Activated naive CD4-positive, alpha-beta T cell treated with anti-CD3 and anti-CD28 coated beads, Interleukin-2, amount 10 ng/mL, durations not matched to agents 7 days and 5 days (primary cell): ENCODE measurements around the gene CDHR2.

Source experiments
- CTCF ChIA-PET: fragments of 350-600 bp; sonication (Branson Sonifier 250); formaldehyde crosslinking; loops from one replicate; lab custom pipeline; 2021; ENCODE audit warnings: antibody characterized with exemption; lab: Charles Lee
- DNase-seq: peaks from one replicate; pipeline ENCODE4 v3.0.0-alpha.2; 2020
- H3K27ac Mint-ChIP-seq: one replicate; pipeline ENCODE4 v1.8.0; 2021; ENCODE audit warnings: mild to moderate bottlenecking, moderate library complexity, mixed read lengths
- H3K27me3 Mint-ChIP-seq: one replicate; pipeline ENCODE4 v1.8.0; 2021; ENCODE audit warnings: mild to moderate bottlenecking, mixed read lengths
- H3K36me3 Mint-ChIP-seq: one replicate; pipeline ENCODE4 v1.8.0; 2021; ENCODE audit warnings: mixed read lengths
- H3K4me1 Mint-ChIP-seq: one replicate; pipeline ENCODE4 v1.8.0; 2021; ENCODE audit warnings: mixed read lengths
- H3K4me3 Mint-ChIP-seq: one replicate; pipeline ENCODE4 v1.8.0; 2021; ENCODE audit warnings: mild to moderate bottlenecking, moderate library complexity, mixed read lengths
- H3K9me3 Mint-ChIP-seq: one replicate; pipeline ENCODE4 v1.8.0; 2021; ENCODE audit warnings: mixed read lengths

The CDHR2 gene

DNA sequence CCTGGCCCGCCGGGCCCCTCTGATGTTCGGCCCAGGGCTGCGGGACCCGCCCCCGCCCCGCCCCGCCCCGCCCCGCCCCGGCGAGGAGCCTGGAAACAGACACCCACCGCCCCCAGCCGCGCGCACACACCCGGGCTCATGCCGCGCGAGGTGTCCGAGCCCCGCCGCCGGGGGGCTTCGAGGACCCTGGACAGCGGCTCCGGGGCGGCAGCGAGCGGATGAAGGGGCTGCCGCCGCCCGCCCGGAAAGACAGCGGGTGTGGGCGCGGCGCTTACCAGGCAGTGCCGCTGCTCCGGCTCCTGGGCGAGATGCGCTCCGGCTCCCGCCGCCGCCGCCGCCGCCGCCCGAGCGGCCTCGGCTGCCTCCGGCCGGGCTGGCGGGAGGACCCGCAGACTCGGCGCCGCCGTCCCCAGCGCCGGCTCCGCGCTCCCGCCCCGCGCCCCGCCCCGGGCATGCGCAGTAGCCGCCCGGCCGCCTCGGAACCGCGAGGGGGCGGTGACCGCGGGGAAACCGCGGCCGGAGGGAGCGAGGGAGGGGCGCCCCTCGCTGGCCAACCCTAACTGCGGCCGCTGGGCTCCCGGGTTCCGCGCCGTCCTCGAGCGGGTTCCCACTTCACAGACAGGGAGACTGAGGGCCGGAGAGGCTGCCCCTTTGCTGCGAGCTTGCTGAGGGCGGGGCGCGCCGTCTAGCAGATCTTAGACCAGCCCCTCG is 60.7 kb downstream of the CDHR2 start, which contains the start of gene GPRIN1:
Gene GPRIN1 (minus strand): TSS at position 433 of the 711 bp plus-strand sequence. CDS start 10,322 bp downstream, outside the sequence.
- Mint-ChIP-seq H3K4me3 (peak within 1 kb of the TSS; percentile 89), H3K27me3 (peaks cover 77% of the 10 kb centered on the region), H3K9me3 (no peaks in the 10 kb centered on the region), H3K4me1 (peaks cover 16% of the 10 kb centered on the region), H3K27ac (peak within 1 kb of the TSS; percentile 77), H3K36me3 (peaks cover 3% of the 10 kb centered on the region)
- CTCF ChIA-PET: interaction anchor here (1.1 kb wide), 1 partner anchor 14 kb away, joined by 3 read pairs; no protein-coding TSS in a partner anchor
- peak; percentile 58 for DNase-seq

DNA sequence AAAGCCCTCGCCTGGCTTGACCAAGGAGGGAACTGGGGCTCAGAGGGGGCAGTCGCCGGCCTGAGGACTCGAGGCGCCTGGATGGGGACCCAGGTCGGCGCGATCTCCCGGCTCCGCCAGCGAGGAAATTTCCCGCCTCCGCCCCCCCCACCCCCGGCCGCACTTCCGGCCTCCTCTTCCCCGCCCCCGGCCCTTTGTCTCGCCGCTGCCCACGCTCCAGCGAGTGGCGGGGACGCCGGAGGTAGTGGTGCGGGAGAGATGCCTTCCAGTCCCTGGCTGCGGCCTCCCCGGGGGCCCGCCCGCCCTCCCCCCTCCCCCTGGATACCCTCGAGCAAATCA is 61.3 kb downstream of the CDHR2 start:
- H3K27me3 Mint-ChIP-seq: peaks cover 79% of the 10 kb centered on the region
- H3K36me3 Mint-ChIP-seq: peaks cover 3% of the 10 kb centered on the region
- H3K4me1 Mint-ChIP-seq: peaks cover 16% of the 10 kb centered on the region
- CTCF ChIA-PET: no interaction called here
- DNase-seq: no peak
- no peak overlapping the region for H3K27ac Mint-ChIP-seq
- peak overlapping the region; percentile 69 for H3K4me3 Mint-ChIP-seq
- no peaks in the 10 kb centered on the region for H3K9me3 Mint-ChIP-seq

DNA sequence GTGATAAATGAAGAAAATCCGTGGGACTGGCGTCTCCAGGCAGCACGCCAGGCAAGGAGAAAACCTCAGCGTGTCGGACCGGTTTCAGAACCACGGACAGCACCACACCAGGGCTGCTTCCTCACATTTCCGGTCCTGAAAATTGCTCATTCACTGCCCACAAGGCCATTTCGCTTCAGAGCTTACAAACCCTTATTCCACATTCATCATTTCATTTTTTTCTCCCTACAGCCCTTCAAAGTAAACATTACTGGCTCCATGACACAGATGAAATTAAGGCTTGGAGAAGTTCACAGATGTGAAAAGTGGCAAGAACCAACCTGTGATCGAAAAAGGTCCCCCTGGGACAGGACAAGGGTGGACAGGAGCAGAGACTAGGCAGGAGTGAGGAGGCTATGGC is 62.3 kb downstream of the CDHR2 start:
- Mint-ChIP-seq H3K27ac (no peak overlapping the region), H3K36me3 (peaks cover 3% of the 10 kb centered on the region), H3K4me1 (peaks cover 16% of the 10 kb centered on the region), H3K27me3 (peaks cover 84% of the 10 kb centered on the region), H3K4me3 (peak overlapping the region; percentile 2), H3K9me3 (no peaks in the 10 kb centered on the region)
- DNase-seq: peak; percentile 81
- CTCF ChIA-PET: interaction anchor here (1.1 to 1.3 kb wide), 2 partner anchors 35 to 58 kb away, joined by 3 to 4 read pairs; partner anchors contain the start of gene TSPAN17

DNA sequence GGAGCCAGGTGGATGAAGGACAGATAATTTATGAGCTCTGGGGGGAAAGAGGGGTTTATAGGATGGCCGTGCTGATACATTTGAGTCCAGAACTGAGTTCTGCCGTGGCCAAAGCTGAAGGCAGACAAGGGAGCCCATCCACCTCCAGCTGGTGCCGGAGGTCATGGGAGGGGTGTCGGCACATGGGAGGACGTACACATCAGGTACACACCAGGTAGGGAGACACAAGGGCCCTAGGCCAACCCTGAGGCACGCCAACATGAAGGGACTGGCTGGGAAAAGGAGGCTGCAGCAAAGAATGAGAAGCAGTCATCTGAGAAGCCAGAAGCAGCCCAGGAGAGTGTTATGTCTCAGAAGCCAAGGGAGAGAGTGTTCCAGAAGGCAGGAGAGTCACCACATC is 62.9 kb downstream of the CDHR2 start:
- DNase-seq: no peak
- Mint-ChIP-seq H3K4me3 (no peak overlapping the region), H3K4me1 (peaks cover 16% of the 10 kb centered on the region), H3K27ac (no peak overlapping the region), H3K9me3 (no peaks in the 10 kb centered on the region), H3K27me3 (peaks cover 84% of the 10 kb centered on the region), H3K36me3 (peaks cover 3% of the 10 kb centered on the region)
- CTCF ChIA-PET: interaction anchor here (1.1 to 1.3 kb wide), 2 partner anchors 35 to 58 kb away, joined by 3 to 4 read pairs; partner anchors contain the start of gene TSPAN17

DNA sequence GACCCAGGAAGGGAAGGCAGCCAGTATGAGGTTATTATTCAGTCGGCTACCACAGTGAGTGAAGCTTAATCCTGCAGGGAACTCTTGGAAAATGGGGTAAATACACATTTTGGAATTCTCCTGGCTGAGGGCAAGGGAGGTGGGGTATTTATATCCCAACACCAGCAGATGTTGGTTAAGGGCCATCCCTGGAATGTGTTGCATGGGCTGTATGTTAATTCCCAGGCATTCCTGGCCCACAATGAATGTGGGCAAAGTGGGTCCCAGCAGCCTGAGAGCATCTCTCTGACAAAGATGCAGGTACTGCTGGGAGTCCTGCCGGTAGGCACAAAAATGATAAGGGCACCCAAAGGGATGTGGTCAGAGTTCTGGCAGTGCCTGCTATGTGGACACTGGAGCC is 63.7 kb downstream of the CDHR2 start:
- Mint-ChIP-seq H3K27ac (no peak overlapping the region), H3K4me3 (no peak overlapping the region), H3K9me3 (no peaks in the 10 kb centered on the region), H3K4me1 (peaks cover 16% of the 10 kb centered on the region), H3K36me3 (peaks cover 3% of the 10 kb centered on the region), H3K27me3 (peaks cover 85% of the 10 kb centered on the region)
- CTCF ChIA-PET: interaction anchor here (1.3 kb wide), 1 partner anchor 34 kb away, joined by 4 read pairs; the partner anchor contains the start of gene TSPAN17
- no peak for DNase-seq

DNA sequence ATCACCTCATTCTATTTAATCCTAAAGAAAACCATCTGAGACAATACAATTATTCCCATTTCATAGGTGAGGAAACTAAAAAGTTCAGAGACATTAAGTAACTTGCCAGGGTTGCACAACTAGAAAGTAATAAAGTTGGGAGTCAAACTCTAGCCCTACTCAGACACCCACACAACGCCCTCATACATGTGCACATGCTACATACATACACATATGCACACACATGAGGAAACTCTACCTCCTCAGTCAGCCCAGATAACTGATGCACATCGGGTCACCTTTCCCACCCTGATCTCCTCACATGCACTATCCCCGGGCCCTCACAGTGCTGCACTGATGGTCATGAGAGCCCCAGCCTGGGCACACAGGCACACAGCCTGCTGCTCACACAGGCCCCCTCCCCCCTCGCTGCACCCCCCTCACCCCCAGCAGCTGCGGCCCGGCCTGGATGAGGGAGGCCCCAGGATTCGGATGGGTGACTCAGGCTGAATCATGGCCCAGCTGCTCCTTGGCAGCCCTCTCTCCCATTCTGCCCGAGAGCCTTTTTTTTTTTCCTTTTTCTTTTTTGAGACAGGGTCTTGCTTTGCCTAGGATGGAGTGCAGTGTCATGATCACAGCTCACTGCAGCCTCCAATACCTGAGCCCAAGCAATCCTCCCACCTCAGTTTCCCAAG is 65.8 kb downstream of the CDHR2 start:
- H3K4me3 Mint-ChIP-seq: no peak overlapping the region
- H3K4me1 Mint-ChIP-seq: peaks cover 20% of the 10 kb centered on the region
- H3K9me3 Mint-ChIP-seq: no peaks in the 10 kb centered on the region
- DNase-seq: no peak
- H3K36me3 Mint-ChIP-seq: no peaks in the 10 kb centered on the region
- H3K27ac Mint-ChIP-seq: no peak overlapping the region
- peaks cover 90% of the 10 kb centered on the region for H3K27me3 Mint-ChIP-seq
- CTCF ChIA-PET: no interaction called here

- Mint-ChIP-seq H3K27ac (no peak overlapping the region), H3K4me1 (peaks cover 21% of the 10 kb centered on the region), H3K4me3 (no peak overlapping the region), H3K27me3 (peaks cover 97% of the 10 kb centered on the region), H3K9me3 (no peaks in the 10 kb centered on the region), H3K36me3 (no peaks in the 10 kb centered on the region)
- DNase-seq: no peak
- CTCF ChIA-PET: no interaction called here
These were observed 67.4 kb downstream of the CDHR2 start for GRCh38 chr5:176616511-176616910.

DNA sequence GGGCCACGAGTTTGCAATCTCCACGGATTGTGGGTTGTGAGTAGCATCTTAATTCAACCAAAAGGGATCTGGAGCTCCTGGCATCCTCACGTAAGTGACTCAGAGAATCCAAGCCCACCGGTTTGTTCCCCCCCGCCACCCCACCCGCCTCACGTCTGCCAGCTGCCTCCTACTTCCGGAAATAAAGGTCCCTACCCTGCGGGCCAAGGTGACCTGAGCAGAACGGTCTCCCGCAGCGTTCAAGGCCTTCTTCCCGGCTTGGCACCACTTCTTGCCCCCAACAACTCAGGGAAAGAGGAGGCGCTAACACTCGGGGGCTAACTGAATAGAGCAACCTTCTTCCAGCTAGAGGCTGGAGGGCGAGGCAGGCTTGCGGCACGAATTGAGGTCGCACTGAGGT is 69.6 kb downstream of the CDHR2 start:
- H3K27me3 Mint-ChIP-seq: peaks cover 94% of the 10 kb centered on the region
- no peak overlapping the region for H3K27ac Mint-ChIP-seq
- H3K4me1 Mint-ChIP-seq: peaks cover 19% of the 10 kb centered on the region
- CTCF ChIA-PET: no interaction called here
- no peaks in the 10 kb centered on the region for H3K9me3 Mint-ChIP-seq
- DNase-seq: no peak
- H3K36me3 Mint-ChIP-seq: no peaks in the 10 kb centered on the region
- no peak overlapping the region for H3K4me3 Mint-ChIP-seq

DNA sequence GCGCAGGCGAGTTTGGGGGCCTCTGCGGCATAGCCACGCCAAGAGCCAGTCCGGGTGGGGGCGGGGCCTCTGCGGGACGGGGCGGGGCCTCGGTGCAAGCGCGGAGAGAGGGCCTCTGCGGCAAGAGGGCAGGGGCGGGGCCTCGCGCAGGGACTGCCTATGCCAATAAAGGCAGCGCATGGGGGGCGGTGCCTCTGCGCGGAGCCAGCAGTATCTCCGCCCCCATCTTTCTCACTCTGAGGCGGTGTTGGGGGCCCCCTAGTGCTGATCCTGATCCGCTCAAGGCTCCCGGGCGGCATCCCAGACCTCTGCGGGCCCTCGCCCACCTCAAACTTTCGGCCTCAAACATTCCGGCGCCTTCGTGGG is 70.0 kb downstream of the CDHR2 start:
- Mint-ChIP-seq H3K27me3 (peaks cover 94% of the 10 kb centered on the region), H3K27ac (no peak overlapping the region), H3K4me3 (no peak overlapping the region), H3K9me3 (no peaks in the 10 kb centered on the region), H3K4me1 (peaks cover 19% of the 10 kb centered on the region), H3K36me3 (no peaks in the 10 kb centered on the region)
- CTCF ChIA-PET: no interaction called here
- peak; percentile 85 for DNase-seq

DNA sequence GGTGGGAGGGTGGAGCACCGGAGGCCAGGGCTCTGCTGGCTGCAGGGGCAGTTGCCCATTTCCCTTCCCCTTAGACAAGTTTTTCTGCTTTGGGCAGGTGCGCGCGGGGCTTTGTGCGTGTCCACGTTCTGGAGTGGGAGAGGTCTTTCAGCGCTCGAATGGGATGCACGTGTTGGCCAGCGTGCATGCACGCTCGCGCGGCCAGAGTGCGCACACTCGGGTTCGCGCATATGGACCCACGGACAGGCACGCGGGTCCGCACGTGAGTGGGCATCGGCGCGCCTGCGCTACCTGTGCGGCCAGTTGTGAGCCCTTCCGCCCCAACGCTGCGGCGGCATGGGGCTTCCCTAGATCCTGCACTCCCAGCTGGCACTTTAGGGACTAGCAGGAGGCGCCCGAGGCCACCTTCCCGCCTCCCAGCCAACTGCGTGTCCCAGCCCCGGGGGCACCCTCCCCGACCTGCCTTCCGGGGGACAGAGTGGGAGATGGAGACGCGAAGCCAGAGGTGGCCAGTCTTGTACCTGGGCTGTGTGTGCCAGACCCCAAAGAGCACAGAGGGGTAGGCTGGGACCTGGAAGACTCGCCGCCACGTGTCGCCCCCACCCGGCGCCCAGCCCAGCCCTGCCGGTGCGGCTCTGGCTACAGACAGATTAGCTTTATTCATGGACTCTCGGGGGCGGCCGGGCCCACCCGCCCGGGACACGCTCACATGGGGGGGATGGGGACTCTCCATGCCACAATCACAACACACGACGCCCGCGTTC is 70.6 kb downstream of the CDHR2 start:
- Mint-ChIP-seq H3K4me1 (peaks cover 19% of the 10 kb centered on the region), H3K27ac (no peak overlapping the region), H3K27me3 (peaks cover 97% of the 10 kb centered on the region), H3K9me3 (no peaks in the 10 kb centered on the region), H3K36me3 (no peaks in the 10 kb centered on the region), H3K4me3 (no peak overlapping the region)
- DNase-seq: no peak
- CTCF ChIA-PET: no interaction called here

- Mint-ChIP-seq H3K4me1 (peaks cover 19% of the 10 kb centered on the region), H3K4me3 (peak overlapping the region; percentile 17), H3K27me3 (peaks cover 97% of the 10 kb centered on the region), H3K27ac (no peak overlapping the region), H3K9me3 (no peaks in the 10 kb centered on the region), H3K36me3 (no peaks in the 10 kb centered on the region)
- peak; percentile 32 for DNase-seq
- CTCF ChIA-PET: no interaction called here
These were observed 71.3 kb downstream of the CDHR2 start for GRCh38 chr5:176620333-176620981.

GRCh38 chr5:176621661-176622079 is 72.5 kb downstream of the CDHR2 start:
- Mint-ChIP-seq H3K27ac (no peak overlapping the region), H3K27me3 (peaks cover 97% of the 10 kb centered on the region), H3K9me3 (no peaks in the 10 kb centered on the region), H3K4me1 (peaks cover 19% of the 10 kb centered on the region), H3K36me3 (no peaks in the 10 kb centered on the region), H3K4me3 (no peak overlapping the region)
- CTCF ChIA-PET: interaction anchor here (1.0 to 1.3 kb wide), 3 partner anchors 9 to 48 kb away, joined by 3 to 6 read pairs (median 5); partner anchors contain the start of genes EIF4E1B and SNCB
- no peak for DNase-seq

GRCh38 chr5:176624142-176624541 is 75.0 kb downstream of the CDHR2 start:
- no peaks in the 10 kb centered on the region for H3K36me3 Mint-ChIP-seq
- CTCF ChIA-PET: no interaction called here
- H3K4me1 Mint-ChIP-seq: peaks cover 18% of the 10 kb centered on the region
- no peak overlapping the region for H3K27ac Mint-ChIP-seq
- no peak for DNase-seq
- H3K4me3 Mint-ChIP-seq: no peak overlapping the region
- peaks cover 97% of the 10 kb centered on the region for H3K27me3 Mint-ChIP-seq
- no peaks in the 10 kb centered on the region for H3K9me3 Mint-ChIP-seq

DNA sequence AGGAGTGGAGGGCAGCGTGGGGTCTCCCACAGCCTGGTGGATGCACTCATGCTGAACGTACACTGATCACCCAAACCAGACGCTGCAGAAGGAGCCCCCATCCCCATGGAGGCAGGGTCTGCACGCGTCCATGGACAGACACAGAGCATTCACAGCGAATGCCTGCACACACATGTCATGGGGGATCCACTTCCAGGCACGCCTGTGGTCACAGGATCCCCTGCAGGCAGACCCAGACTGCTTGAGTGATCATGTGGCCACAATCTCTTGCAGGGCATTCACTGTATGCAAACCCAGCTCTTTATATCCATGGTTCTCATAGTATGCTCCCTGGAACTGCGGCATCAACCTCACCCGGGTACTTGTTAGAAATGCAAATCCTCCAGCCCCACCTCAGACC is 75.8 kb downstream of the CDHR2 start:
- H3K36me3 Mint-ChIP-seq: no peaks in the 10 kb centered on the region
- peaks cover 16% of the 10 kb centered on the region for H3K4me1 Mint-ChIP-seq
- peaks cover 97% of the 10 kb centered on the region for H3K27me3 Mint-ChIP-seq
- H3K27ac Mint-ChIP-seq: no peak overlapping the region
- no peak overlapping the region for H3K4me3 Mint-ChIP-seq
- H3K9me3 Mint-ChIP-seq: no peaks in the 10 kb centered on the region
- no peak for DNase-seq
- CTCF ChIA-PET: interaction anchor here (0.7 kb wide), 1 partner anchor 52 kb away, joined by 3 read pairs; no protein-coding TSS in a partner anchor
